Mesenchymal stem cell (in vitro differentiated cells and primary cell): ENCODE data around the gene PCBP4.
A peak's percentile ranks its signal among the peaks of the same experiment; 100 is the strongest.

Experiments
- DNase-seq: peaks from one replicate; pipeline ENCODE4 v3.0.0-alpha.2; 2013
- H2AFZ ChIP-seq: one replicate; pipeline ENCODE4 v1.6.1; 2013; ENCODE audit warnings: low read depth, mild to moderate bottlenecking, control low read depth, inconsistent platforms, low read length, moderate library complexity
- H2AK5ac ChIP-seq: 2 replicates; pipeline ENCODE4 v1.6.1; 2013; ENCODE audit warnings: low read length, moderate library complexity, mild to moderate bottlenecking, inconsistent platforms; ENCODE audit not compliant: severe bottlenecking
- H2BK120ac ChIP-seq: one replicate; pipeline ENCODE4 v1.6.1; 2013; ENCODE audit warnings: low read depth, mild to moderate bottlenecking, inconsistent platforms, low read length, moderate library complexity
- H2BK12ac ChIP-seq, 2 experiments: one replicate each; pipeline ENCODE4 v1.6.1; 2013; ENCODE audit warnings: inconsistent platforms in 2 of 2, low read length in 2 of 2, mild to moderate bottlenecking in 2 of 2, moderate library complexity in 2 of 2, control low read depth in 1 of 2
- H2BK15ac ChIP-seq: one replicate; pipeline ENCODE4 v1.6.1; 2013; ENCODE audit warnings: mild to moderate bottlenecking, low read depth, inconsistent platforms; ENCODE audit not compliant: poor library complexity, severe bottlenecking
- H2BK5ac ChIP-seq: 2 replicates; pipeline ENCODE4 v1.6.1; 2013; ENCODE audit warnings: low read depth, mild to moderate bottlenecking, low read length, control low read depth, inconsistent platforms; ENCODE audit not compliant: poor library complexity, severe bottlenecking
- H3K14ac ChIP-seq, 2 experiments: one replicate each; pipeline ENCODE4 v1.6.1; 2013; ENCODE audit warnings: inconsistent platforms in 2 of 2, low read length in 2 of 2, control low read depth in 1 of 2, mild to moderate bottlenecking in 1 of 2, moderate library complexity in 1 of 2
- H3K18ac ChIP-seq, 2 experiments: one replicate each; pipeline ENCODE4 v1.6.1; 2013; ENCODE audit warnings: inconsistent platforms in 2 of 2, low read length in 2 of 2, control low read depth in 1 of 2, low read depth in 1 of 2, mild to moderate bottlenecking in 1 of 2
- H3K23ac ChIP-seq, 2 experiments: one replicate each; pipeline ENCODE4 v1.6.1; 2013; ENCODE audit warnings: inconsistent platforms in 2 of 2, low read length in 2 of 2, mild to moderate bottlenecking in 2 of 2, moderate library complexity in 2 of 2, control low read depth in 1 of 2
- H3K27ac ChIP-seq: 2 replicates; pipeline ENCODE4 v1.5.1; 2013; ENCODE audit warnings: mild to moderate bottlenecking, moderate library complexity, low read length, control low read depth, inconsistent platforms; ENCODE audit not compliant: poor library complexity, severe bottlenecking
- H3K27me3 ChIP-seq, 2 experiments: 2 replicates each; pipeline versions ENCODE4 v1.6.1 to v1.7.0; 2013; ENCODE audit warnings: low read length in 2 of 2, mild to moderate bottlenecking in 2 of 2, moderate library complexity in 2 of 2, control low read depth in 1 of 2, inconsistent platforms in 1 of 2; ENCODE audit not compliant: control insufficient read depth in 1 of 2, insufficient read depth in 1 of 2
- H3K36me3 ChIP-seq, 2 experiments: 2 replicates each; pipeline versions ENCODE4 v1.6.1 to v1.7.0; 2013; ENCODE audit warnings: low read length in 2 of 2, control low read depth in 1 of 2, inconsistent platforms in 1 of 2, low read depth in 1 of 2, mild to moderate bottlenecking in 1 of 2; ENCODE audit not compliant: insufficient read depth in 2 of 2, control insufficient read depth in 1 of 2
- H3K4ac ChIP-seq, 2 experiments: one replicate each; pipeline ENCODE4 v1.6.1; 2013; ENCODE audit warnings: inconsistent platforms in 2 of 2, low read length in 2 of 2, mild to moderate bottlenecking in 2 of 2, moderate library complexity in 2 of 2, control low read depth in 1 of 2, low read depth in 1 of 2
- H3K4me1 ChIP-seq: 2 replicates; pipeline ENCODE4 v1.6.1; 2013; ENCODE audit warnings: low read depth, low read length, control low read depth; ENCODE audit not compliant: control insufficient read depth, insufficient read depth
- H3K4me2 ChIP-seq: 2 replicates; pipeline ENCODE4 v1.6.1; 2013; ENCODE audit warnings: low read length, mild to moderate bottlenecking, inconsistent platforms; ENCODE audit not compliant: poor library complexity, severe bottlenecking
- H3K4me3 ChIP-seq, 2 experiments: 2 replicates each; pipeline versions ENCODE4 v1.5.1 to v1.7.0; 2013; ENCODE audit warnings: low read length in 2 of 2, mild to moderate bottlenecking in 2 of 2, control low read depth in 1 of 2, low read depth in 1 of 2; ENCODE audit not compliant: insufficient read depth in 1 of 2
- H3K79me1 ChIP-seq: replicated peaks from 2 replicates; pipeline ENCODE4 v1.6.1; 2013; ENCODE audit warnings: mild to moderate bottlenecking, control low read depth, low read length, inconsistent platforms; ENCODE audit not compliant: poor library complexity, severe bottlenecking
- H3K9ac ChIP-seq: 2 replicates; pipeline ENCODE4 v1.7.0; 2013; ENCODE audit warnings: mild to moderate bottlenecking, low read length, moderate library complexity
- H3K9me3 ChIP-seq: 2 replicates; pipeline ENCODE4 v1.7.0; 2013; ENCODE audit warnings: mild to moderate bottlenecking, low read length; ENCODE audit not compliant: control insufficient read depth
- H4K8ac ChIP-seq: one replicate; pipeline ENCODE4 v1.6.1; 2013; ENCODE audit warnings: inconsistent platforms, mild to moderate bottlenecking, low read length, moderate library complexity
- H4K91ac ChIP-seq: one replicate; pipeline ENCODE4 v1.6.1; 2013; ENCODE audit warnings: mild to moderate bottlenecking, low read length, inconsistent platforms
- WGBS: methylation state at CpG from one replicate; pipeline ENCODE4 v1.1.7; 2013; ENCODE audit warnings: mixed read lengths; 5-methylcytosine and 5-hydroxymethylcytosine counted together

Gene PCBP4

GRCh38 chr3:51941798-51942602 lies 25.3 kb downstream of the PCBP4 start, which contains the start of the genes PARP3 and RRP9:
PARP3 (plus strand) TSS chr3:51942363; CDS start chr3:51943356, 993 bp downstream.
RRP9 (minus strand) TSS chr3:51941904; CDS start chr3:51941867, 37 bp downstream.
- Histone ChIP-seq H4K91ac (peak within 1 kb of the TSS; percentile 83), H2AK5ac (peak within 1 kb of the TSS; percentile 54), H2BK15ac (peak within 1 kb of the TSS; percentile 50), H3K27me3 (no peaks in the 10 kb centered on the region), H3K36me3 (peaks cover 47 to 55% of the 10 kb centered on the region in 2 experiments), H3K4me3 (peak within 1 kb of the TSS; percentile 84 to 94), H2AFZ (peak within 1 kb of the TSS; percentile 99), H2BK12ac (peak within 1 kb of the TSS in 1 of 2 experiments; percentile 70), H3K79me1 (peaks cover 30% of the 10 kb centered on the region), H4K8ac (peak within 1 kb of the TSS; percentile 95), H3K27ac (peak within 1 kb of the TSS; percentile 66), H3K9me3 (no peaks in the 10 kb centered on the region), H3K14ac (peak within 1 kb of the TSS in 1 of 2 experiments; percentile 87), H2BK5ac (no peak within 1 kb of the TSS), H3K4ac (peak within 1 kb of the TSS; percentile 73 to 97), H2BK120ac (peak within 1 kb of the TSS; percentile 9), H3K9ac (peak within 1 kb of the TSS; percentile 97), H3K4me1 (peaks cover 19% of the 10 kb centered on the region), H3K23ac (peak within 1 kb of the TSS in 1 of 2 experiments; percentile 78), H3K18ac (peak within 1 kb of the TSS; percentile 88 to 93), H3K4me2 (peak within 1 kb of the TSS; percentile 96)
- peak; percentile 100 for DNase-seq
- 6% methylated on average over 67 of the region's 67 CpGs for WGBS

- Histone ChIP-seq H3K79me1 (peaks cover 31% of the 10 kb centered on the region), H2BK5ac (no peak overlapping the region), H3K14ac (no peak overlapping the region), H3K27ac (no peak overlapping the region), H3K9me3 (no peaks in the 10 kb centered on the region), H4K91ac (no peak overlapping the region), H2AK5ac (no peak overlapping the region), H2BK12ac (no peak overlapping the region), H4K8ac (no peak overlapping the region), H3K18ac (peak overlapping the region in 1 of 2 experiments; percentile 4), H3K36me3 (peaks cover 53 to 55% of the 10 kb centered on the region in 2 experiments), H3K9ac (peak overlapping the region; percentile 93), H3K4me1 (peaks cover 19% of the 10 kb centered on the region), H3K23ac (peak overlapping the region in 1 of 2 experiments; percentile 78), H3K4me3 (peak overlapping the region; percentile 84 to 94), H2BK15ac (no peak overlapping the region), H3K4ac (no peak overlapping the region), H3K27me3 (no peaks in the 10 kb centered on the region), H2AFZ (no peak overlapping the region), H2BK120ac (no peak overlapping the region), H3K4me2 (peak overlapping the region; percentile 96)
- WGBS = under 1% methylated on average over 19 of the region's 20 CpGs
- DNase-seq = no peak
Measured at GRCh38 chr3:51941463-51941797, 25.8 kb downstream of the PCBP4 start.

- Histone ChIP-seq H3K27me3 (no peaks in the 10 kb centered on the region), H3K4ac (no peak overlapping the region)
Measured at GRCh38 chr3:51940648-51941462, 26.4 kb downstream of the PCBP4 start.

More at GRCh38 chr3:51940648-51941462, 26.4 kb downstream of the PCBP4 start:
- WGBS = 32% methylated on average over 13 of the region's 13 CpGs
- Histone ChIP-seq H2BK5ac (no peak overlapping the region), H3K4me2 (peak overlapping the region; percentile 96), H3K36me3 (peaks cover 55% of the 10 kb centered on the region in 2 experiments), H3K4me1 (peaks cover 19% of the 10 kb centered on the region), H3K18ac (no peak overlapping the region), H2BK15ac (no peak overlapping the region), H3K14ac (no peak overlapping the region), H2AK5ac (no peak overlapping the region), H3K9ac (peak overlapping the region; percentile 93), H2AFZ (no peak overlapping the region), H2BK12ac (no peak overlapping the region), H3K27ac (no peak overlapping the region), H4K91ac (no peak overlapping the region), H3K9me3 (no peaks in the 10 kb centered on the region), H2BK120ac (no peak overlapping the region), H4K8ac (no peak overlapping the region), H3K4me3 (peak overlapping the region; percentile 84 to 94), H3K23ac (peak overlapping the region in 1 of 2 experiments; percentile 78), H3K79me1 (peaks cover 31% of the 10 kb centered on the region)
- peak; percentile 41 for DNase-seq
